Central memory CD4-positive, alpha-beta T cell (primary cell): Measurements from ENCODE around the gene ATG7.
"Not testable (repeated sequence)": the region's sequence is repeated elsewhere in the genome, so short reads cannot be mapped to it uniquely, and the experiment has no call there.

Experiments
- DNase-seq: peaks from one replicate; pipeline ENCODE4 v3.0.0; 2022

The ATG7 gene

DNA sequence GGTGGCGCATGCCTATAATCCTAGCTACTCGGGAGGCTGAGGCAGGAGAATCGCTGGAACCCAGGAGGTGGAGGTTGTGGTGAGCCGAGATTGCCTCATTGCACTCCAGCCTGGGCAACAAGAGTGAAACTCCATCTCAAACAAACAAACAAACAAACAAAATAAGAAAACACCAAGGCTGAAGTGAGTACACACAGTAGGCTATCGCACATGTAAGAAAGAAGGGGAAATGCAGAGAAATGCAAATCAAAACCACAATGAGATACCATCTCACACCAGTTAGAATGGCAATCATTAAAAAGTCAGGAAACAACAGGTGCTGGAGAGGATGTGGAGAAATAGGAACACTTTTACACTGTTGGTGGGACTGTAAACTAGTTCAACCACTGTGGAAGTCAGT lies 322.8 kb downstream of the ATG7 start:
- not testable (repeated sequence) for DNase-seq

- DNase-seq = no peak
These were observed 324.2 kb downstream of the ATG7 start for GRCh38 chr3:11596387-11596786.

DNA sequence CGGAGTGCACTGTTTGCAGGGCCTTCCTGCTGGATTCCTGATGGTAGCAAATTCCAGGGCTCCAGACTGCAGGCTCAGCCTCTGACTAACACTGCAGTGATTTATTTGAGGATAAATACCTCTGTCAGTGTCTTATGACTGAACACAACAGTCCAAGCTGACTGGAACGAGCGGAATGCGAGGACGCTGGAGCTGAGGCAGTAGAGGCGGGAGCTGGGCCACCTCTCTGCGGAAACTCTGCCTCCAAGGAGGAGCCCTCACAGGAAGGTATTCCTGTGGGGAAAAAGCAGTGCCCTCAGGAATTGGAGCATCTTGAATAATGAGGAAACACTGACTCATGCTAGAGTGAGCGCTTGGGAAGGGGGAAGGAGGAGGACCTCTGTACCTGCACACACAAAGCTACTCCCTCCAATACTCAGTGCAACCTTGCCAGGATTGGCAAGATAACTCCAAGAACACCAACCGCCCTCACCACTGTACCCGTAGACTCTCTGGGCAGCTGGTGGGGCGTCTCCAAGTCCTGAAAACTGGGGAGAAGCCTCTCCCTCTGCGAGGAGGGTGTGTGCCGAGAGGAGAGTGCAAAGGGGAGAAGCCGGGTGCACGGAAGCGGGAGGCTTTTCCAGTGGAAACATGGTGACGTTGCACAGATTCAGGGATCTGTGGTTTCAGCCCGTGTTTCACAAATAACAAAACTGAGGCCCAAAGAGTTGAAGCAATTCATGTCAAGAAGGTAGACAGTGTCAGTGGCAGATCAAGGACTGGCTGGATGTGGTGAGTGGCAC lies 328.5 kb downstream of the ATG7 start:
- DNase-seq = no peak

DNA sequence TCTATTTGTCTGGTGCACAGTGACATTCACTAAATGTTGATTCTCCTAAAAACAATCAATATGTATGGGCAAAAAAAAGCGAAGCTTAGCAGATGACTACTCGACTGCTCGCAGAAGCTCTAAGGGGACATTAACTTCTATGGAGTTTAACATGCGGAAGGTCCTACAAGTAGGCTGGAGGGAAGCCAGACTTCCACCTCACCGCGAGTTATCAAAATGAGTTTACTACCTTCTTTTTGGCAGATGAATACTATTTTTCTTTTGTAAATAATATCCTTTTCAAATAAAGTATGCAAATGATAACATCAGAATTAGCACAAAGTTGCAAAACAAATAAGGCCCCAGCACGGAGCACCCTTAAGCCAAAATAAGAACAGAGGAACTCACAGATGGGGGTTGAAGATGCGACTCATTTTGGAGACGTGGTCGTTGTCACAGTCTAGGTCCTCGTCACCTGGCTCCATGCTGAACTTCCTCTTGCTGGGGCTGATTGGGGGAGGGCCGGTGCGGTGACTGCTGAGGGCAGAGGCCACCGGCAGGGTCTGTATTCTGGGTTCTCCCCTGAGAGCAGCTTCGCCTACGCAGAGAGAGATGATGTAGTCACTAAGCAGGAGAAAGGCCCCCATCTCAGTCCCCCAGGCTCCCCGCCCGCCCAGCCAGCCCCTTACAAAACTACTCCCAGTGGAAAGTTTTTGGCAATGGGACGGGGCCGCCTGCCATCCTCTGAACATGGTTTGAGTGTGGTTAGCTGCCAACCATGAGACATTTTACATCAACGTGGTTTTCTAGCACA lies 329.4 kb downstream of the ATG7 start:
- DNase-seq = no peak

GRCh38 chr3:11602239-11602840 lies 330.1 kb downstream of the ATG7 start:
- no peak for DNase-seq

GRCh38 chr3:11602886-11603527 lies 330.8 kb downstream of the ATG7 start:
- no peak for DNase-seq

DNA sequence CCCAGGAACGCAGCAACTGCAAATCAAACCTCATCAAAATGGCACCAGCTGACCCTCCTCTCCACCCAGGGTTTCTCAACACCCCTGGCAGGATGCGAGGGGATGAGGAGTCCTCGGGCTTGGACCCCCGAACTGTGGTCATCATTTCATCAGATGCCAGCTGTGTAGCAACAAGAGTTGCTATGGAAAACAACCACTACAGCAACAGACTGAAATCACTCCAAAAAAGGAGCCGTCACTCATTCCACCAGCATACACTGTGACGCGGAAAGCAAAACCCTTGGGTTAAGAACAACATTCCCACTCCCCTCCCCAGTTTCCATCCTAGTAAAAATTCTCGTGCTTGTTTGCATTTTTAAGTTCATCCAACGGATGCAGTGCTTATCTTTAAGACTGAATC lies 331.4 kb downstream of the ATG7 start:
- DNase-seq = no peak

GRCh38 chr3:11604139-11604892 lies 332.1 kb downstream of the ATG7 start:
- no peak for DNase-seq

- no peak for DNase-seq
These were observed 333.2 kb downstream of the ATG7 start for GRCh38 chr3:11605398-11605797.

DNA sequence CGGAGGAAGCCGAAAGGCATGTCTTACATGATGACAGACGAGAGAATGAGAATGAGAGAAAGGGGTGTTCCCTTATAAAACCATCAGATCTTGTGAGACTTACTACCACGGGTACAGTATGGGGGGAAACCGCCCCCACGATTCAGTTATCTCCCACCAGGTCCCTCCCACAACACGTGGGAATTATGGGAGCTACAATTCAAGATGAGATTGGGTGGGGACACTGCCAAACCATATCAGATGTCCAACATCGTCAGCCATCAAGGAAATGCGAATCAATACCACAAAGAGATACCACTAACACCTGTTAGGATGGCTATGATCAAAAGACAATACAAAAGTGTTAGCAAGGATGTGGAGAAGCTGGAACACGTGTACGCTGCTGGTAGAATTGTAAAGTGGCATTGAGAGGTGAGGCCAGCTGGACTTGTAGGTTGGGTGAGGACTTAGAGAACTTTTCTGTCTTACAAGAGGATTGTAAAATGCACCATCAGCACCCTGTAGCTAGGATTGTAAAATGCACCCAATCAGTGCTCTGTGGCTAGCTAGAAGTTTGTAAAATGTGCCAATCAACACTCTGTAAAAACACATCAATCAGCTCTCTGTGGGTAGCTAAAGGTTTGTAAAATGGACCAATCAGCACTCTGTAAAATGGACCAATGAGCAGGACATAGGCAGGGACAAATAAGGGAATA lies 334.0 kb downstream of the ATG7 start:
- no peak for DNase-seq

GRCh38 chr3:11606865-11607440 lies 334.8 kb downstream of the ATG7 start:
- DNase-seq = no peak
